Adrenal gland (tissue), 5 donors: ENCODE results near the gene MAP1LC3C.

Experiments
- POLR2A ChIP-seq, 2 donors: fragments of 450-650 bp; IDR thresholded peaks; one replicate each; pipeline ENCODE4 v1.6.1; 2017; ENCODE audit warnings: antibody characterized with exemption in 2 of 2, mild to moderate bottlenecking in 2 of 2, moderate library complexity in 1 of 2
- TF ChIP-seq, protein P1 (sequence below), 6 experiments: fragments of 450-650 bp in 4 of 6; fragments of 200-600 bp in 2 of 6; sonication (generic) in 1 of 6; IDR thresholded peaks; 1 replicate in 5 of 6; 2 replicates in 1 of 6; pipeline versions ENCODE4 v1.5.1 to v1.8.0; 2016 to 2021; ENCODE audit warnings: antibody characterized with exemption in 6 of 6, mild to moderate bottlenecking in 2 of 6, moderate library complexity in 1 of 6
- donor health status: DM: no; HTN: no; CAD: no.

DNA sequence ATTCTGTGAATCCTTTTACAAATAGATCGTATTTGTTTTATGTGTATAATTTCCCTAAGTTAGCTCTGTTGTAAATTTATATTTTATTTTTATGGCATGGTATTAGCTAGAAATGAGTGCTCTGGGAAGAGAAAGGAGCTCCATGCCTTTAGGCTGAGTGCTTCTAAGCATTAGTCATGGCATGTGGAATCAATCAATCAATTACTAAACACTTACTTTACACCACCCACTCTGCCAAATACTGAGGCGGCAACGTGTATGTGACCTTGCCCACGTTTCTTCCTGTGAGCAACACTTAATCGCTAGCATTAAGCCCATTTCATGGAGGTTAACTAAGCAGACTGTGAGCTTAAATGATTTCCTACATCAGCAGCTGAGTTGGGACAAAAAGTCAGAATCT lies 48.5 kb downstream of the MAP1LC3C start:
- TF ChIP-seq, protein P1, sequence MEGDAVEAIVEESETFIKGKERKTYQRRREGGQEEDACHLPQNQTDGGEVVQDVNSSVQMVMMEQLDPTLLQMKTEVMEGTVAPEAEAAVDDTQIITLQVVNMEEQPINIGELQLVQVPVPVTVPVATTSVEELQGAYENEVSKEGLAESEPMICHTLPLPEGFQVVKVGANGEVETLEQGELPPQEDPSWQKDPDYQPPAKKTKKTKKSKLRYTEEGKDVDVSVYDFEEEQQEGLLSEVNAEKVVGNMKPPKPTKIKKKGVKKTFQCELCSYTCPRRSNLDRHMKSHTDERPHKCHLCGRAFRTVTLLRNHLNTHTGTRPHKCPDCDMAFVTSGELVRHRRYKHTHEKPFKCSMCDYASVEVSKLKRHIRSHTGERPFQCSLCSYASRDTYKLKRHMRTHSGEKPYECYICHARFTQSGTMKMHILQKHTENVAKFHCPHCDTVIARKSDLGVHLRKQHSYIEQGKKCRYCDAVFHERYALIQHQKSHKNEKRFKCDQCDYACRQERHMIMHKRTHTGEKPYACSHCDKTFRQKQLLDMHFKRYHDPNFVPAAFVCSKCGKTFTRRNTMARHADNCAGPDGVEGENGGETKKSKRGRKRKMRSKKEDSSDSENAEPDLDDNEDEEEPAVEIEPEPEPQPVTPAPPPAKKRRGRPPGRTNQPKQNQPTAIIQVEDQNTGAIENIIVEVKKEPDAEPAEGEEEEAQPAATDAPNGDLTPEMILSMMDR (IDR thresholded peaks at IDR 0.05), result no peak
- no peak for TF ChIP-seq POLR2A (IDR thresholded peaks at IDR 0.05)
